Mammary epithelial cell (primary cell): ENCODE measurements around the gene SELL.

Experiments
- CTCF ChIP-seq, 2 donors: IDR thresholded peaks in 1 of 2; conservative IDR thresholded peaks in 1 of 2; 2 replicates each; pipeline ENCODE4 v1.5.1; 2011 to 2012; ENCODE audit warnings: inconsistent platforms in 2 of 2, low read length in 2 of 2, mild to moderate bottlenecking in 2 of 2, control low read depth in 1 of 2, low read depth in 1 of 2; ENCODE audit not compliant: insufficient read depth in 1 of 2; ENCODE audit errors: extremely low read depth in 1 of 2
- EZH2 ChIP-seq: IDR thresholded peaks from 2 replicates; pipeline ENCODE4 v1.6.1; 2012; ENCODE audit warnings: low read length, inconsistent platforms, borderline replicate concordance

GRCh38 chr1:169729991-169730390, 18.6 kb upstream of the SELL start:
- TF ChIP-seq CTCF (conservative IDR thresholded peaks at IDR 0.05 in 1 of 2, IDR thresholded peaks at IDR 0.05 in 1 of 2; ENCODE audit: extremely low read depth in 1 of 2, insufficient read depth in 1 of 2, low read depth in 1 of 2, low read length in 2 of 2) = no peak
- TF ChIP-seq EZH2 = no peak
